Measurements from ENCODE around the gene SCRN2. TPM values are rescaled to one million over a fixed set of nuclear protein-coding genes. Genes with fewer than 3 reads are reported as not detected.

Gene SCRN2
- total and polyA plus RNA-seq, 2 of the 13 experiments (the other 11 are each of a cell fraction or from before 2014, with no cell fraction given) = 21.7 to 29.5 TPM

DNA sequence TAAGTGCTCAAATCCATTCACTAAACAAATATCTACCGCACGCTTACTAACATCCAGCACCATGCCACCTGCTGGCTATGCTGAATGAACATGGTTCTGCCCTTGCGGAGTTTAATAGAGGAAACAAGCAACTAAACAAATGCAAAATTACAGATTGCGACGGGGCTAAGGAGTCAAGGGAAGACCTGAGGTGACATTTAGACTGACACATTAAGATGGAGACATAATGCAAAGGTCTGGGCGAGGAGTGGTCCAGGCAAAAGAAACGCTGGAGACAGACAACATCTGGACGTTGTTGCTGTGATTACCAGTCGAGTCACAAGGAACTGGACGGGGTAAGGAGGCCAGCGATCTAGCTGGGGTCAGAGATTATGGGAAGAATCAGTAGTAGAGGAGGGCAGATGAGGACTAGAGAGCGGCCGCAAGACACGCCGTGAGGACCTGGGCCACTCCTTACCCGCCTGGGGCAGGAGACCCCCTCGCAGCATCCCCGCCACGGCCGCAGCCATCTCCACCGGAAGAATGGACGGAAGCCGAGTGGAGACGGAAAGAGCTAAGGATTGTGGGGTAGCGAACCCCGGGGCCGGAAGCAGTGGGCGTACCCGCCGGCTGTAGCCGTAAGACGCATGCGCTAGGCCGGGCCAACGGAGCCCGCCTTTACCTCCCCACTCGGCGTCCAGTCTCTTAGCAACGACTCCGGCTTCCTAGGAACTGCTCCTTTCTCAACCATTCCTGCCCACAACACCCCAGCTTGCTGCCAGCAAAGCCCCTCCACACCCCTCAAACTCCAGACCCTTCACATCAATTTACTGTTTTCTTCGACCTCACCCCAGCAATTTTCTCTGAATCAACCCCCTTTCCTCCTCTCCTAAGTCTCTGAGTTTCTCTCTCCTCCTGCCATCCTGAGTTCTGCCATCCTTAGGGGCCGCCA, 9.8 kb downstream of the SCRN2 start, which contains the start of the genes LRRC46 and MRPL10 (continued):
- peak; percentile 95 for TF ChIP-seq PHF8 (CRISPR knock-in tag; IDR thresholded peaks at IDR 0.05)
- TF ChIP-seq RELA (CRISPR knock-in tag; IDR thresholded peaks at IDR 0.05) = peak; percentile 57; the same call in 1 of the 2 replicates
- TF ChIP-seq MLX (CRISPR knock-in tag; IDR thresholded peaks at IDR 0.05) = peak; percentile 56
- TF ChIP-seq, protein P1, sequence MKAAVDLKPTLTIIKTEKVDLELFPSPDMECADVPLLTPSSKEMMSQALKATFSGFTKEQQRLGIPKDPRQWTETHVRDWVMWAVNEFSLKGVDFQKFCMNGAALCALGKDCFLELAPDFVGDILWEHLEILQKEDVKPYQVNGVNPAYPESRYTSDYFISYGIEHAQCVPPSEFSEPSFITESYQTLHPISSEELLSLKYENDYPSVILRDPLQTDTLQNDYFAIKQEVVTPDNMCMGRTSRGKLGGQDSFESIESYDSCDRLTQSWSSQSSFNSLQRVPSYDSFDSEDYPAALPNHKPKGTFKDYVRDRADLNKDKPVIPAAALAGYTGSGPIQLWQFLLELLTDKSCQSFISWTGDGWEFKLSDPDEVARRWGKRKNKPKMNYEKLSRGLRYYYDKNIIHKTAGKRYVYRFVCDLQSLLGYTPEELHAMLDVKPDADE (CRISPR knock-in tag; IDR thresholded peaks at IDR 0.05) = no peak
- peak; percentile 60 for TF ChIP-seq SOX13 (IDR thresholded peaks at IDR 0.05)
- peak in 1 of 2 experiments; percentile 57; a peak in 1 of 4 replicates for TF ChIP-seq SOX13 (CRISPR knock-in tag; conservative IDR thresholded peaks at IDR 0.05 in 1 of 2, IDR thresholded peaks at IDR 0.05 in 1 of 2)
- no peak for TF ChIP-seq ZNF20 (CRISPR knock-in tag; IDR thresholded peaks at IDR 0.05)
- TF ChIP-seq, protein P2, sequence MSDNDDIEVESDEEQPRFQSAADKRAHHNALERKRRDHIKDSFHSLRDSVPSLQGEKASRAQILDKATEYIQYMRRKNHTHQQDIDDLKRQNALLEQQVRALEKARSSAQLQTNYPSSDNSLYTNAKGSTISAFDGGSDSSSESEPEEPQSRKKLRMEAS (IDR thresholded peaks at IDR 0.05) = peak; percentile 79; the same call in 1 of the 2 replicates
- TF ChIP-seq, protein P3, sequence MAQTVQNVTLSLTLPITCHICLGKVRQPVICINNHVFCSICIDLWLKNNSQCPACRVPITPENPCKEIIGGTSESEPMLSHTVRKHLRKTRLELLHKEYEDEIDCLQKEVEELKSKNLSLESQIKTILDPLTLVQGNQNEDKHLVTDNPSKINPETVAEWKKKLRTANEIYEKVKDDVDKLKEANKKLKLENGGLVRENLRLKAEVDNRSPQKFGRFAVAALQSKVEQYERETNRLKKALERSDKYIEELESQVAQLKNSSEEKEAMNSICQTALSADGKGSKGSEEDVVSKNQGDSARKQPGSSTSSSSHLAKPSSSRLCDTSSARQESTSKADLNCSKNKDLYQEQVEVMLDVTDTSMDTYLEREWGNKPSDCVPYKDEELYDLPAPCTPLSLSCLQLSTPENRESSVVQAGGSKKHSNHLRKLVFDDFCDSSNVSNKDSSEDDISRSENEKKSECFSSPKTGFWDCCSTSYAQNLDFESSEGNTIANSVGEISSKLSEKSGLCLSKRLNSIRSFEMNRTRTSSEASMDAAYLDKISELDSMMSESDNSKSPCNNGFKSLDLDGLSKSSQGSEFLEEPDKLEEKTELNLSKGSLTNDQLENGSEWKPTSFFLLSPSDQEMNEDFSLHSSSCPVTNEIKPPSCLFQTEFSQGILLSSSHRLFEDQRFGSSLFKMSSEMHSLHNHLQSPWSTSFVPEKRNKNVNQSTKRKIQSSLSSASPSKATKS (CRISPR knock-in tag; IDR thresholded peaks at IDR 0.05) = no peak; the same call in 1 of the 2 replicates
- TF ChIP-seq ZNF775 (CRISPR knock-in tag; IDR thresholded peaks at IDR 0.05; ENCODE audit: borderline replicate concordance) = no peak; the same call in 1 of the 2 replicates
- peak; percentile 52; the same call in 1 of the 2 replicates for TF ChIP-seq GATA4 (IDR thresholded peaks at IDR 0.05; ENCODE audit: borderline replicate concordance, low read depth)
- TF ChIP-seq ZNF597 (CRISPR knock-in tag; IDR thresholded peaks at IDR 0.05) = no peak
- peak; percentile 82 for TF ChIP-seq BORCS8-MEF2B (CRISPR knock-in tag; IDR thresholded peaks at IDR 0.05)
- TF ChIP-seq ZNF616 (CRISPR knock-in tag; IDR thresholded peaks at IDR 0.05; ENCODE audit: low read depth) = peak; percentile 87; the same call in 1 of the 2 replicates
- peak; percentile 87; the same call in 1 of the 2 replicates for TF ChIP-seq AHR (CRISPR knock-in tag; IDR thresholded peaks at IDR 0.05)
- TF ChIP-seq HNRNPL (IDR thresholded peaks at IDR 0.05; ENCODE audit: low read depth, low read length) = peak; percentile 52; the same call in 1 of the 2 replicates
- TF ChIP-seq SMAD9 (CRISPR knock-in tag; IDR thresholded peaks at IDR 0.05) = 0 out of 2 replicates have a peak, but pooled peaks have one; percentile 79
- peak; percentile 99 for TF ChIP-seq PHF20 (CRISPR knock-in tag; IDR thresholded peaks at IDR 0.05)
- peak; percentile 100 for TF ChIP-seq GABPB1 (CRISPR knock-in tag; IDR thresholded peaks at IDR 0.05)
- no peak; the same call in 1 of the 2 replicates for TF ChIP-seq MTA1 (CRISPR knock-in tag; IDR thresholded peaks at IDR 0.05; ENCODE audit: borderline replicate concordance)
- peak; percentile 83 for TF ChIP-seq SRSF1 (optimal IDR thresholded peaks at IDR 0.05; ENCODE audit: low read depth, low read length)
- peak; percentile 66; the same call in 1 of the 2 replicates for TF ChIP-seq KDM1A (CRISPR knock-in tag; IDR thresholded peaks at IDR 0.05)

Data from HepG2 (cell line).